C4-2B (cell line): ENCODE data around the gene SH3BP5L.

ENCODE experiments used
- CTCF ChIP-seq: fragments of 450-650 bp; conservative IDR thresholded peaks from 2 replicates; pipeline ENCODE4 v1.5.1; 2017; ENCODE audit warnings: mild to moderate bottlenecking
- ZFX ChIP-seq: fragments of 450-650 bp; IDR thresholded peaks from 2 replicates; pipeline ENCODE4 v1.6.1; 2017

DNA sequence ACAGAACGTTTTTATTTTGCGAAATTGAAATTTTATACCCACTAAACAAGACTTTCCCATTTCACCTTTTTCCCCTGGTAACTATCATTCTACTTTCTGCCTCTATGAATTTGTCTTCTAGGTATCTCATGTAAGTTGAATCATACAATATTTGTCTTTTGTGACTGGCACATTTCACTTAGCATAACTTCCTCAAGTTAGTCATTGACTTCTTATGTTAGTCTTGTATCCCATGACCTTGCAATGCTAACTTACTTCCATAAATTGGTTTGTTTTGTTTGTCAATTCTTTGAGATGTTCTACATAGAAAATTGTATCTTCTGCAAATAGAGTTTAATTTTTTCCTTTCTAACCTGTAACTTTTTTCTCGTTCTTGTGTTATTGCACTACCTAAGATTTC lies 26.9 kb downstream of the SH3BP5L start:
- no peak for TF ChIP-seq CTCF
- TF ChIP-seq ZFX, result no peak
